Endothelial cell of umbilical vein (primary cell): ENCODE measurements around the gene C6orf136. TPM values are rescaled to one million over a fixed set of nuclear protein-coding genes. Genes with fewer than 3 reads are reported as not detected.

Source experiments
- BruUV-seq: library from RNA; stranded (reverse); fragments of 400-500 nt; replicated peaks from 2 replicates; lab custom pipeline; 2021; lab: Mats Ljungman, UMichigan
- CTCF ChIA-PET: fragments of 300-600, 350-600 bp; sonication (Branson Sonifier 250); formaldehyde crosslinking; loops from one replicate; lab custom pipeline; 2021; ENCODE audit warnings: antibody characterized with exemption, inconsistent platforms; lab: Charles Lee
- POLR2A ChIA-PET: fragments of 300-600, 350-600 bp; sonication (Branson Sonifier 250); formaldehyde crosslinking; loops from one replicate; lab custom pipeline; 2021; ENCODE audit warnings: antibody characterized with exemption, inconsistent platforms; lab: Charles Lee
- DNase-seq: peaks from one replicate; pipeline ENCODE4 v3.0.0-alpha.2; 2011; ENCODE audit warnings: low read depth, low spot score
- FAIRE-seq: peaks from 2 replicates; lab custom pipeline; 2011; peaks lifted over from hg19 to GRCh38; lab: Jason Lieb, UNC
- H2AFZ ChIP-seq: 2 replicates; pipeline ENCODE4 v1.6.0; 2012; ENCODE audit warnings: low read depth, low read length, control low read depth, inconsistent platforms
- H3K27ac ChIP-seq: 2 replicates; pipeline ENCODE4 v1.5.1; 2011; ENCODE audit warnings: low read depth, mild to moderate bottlenecking, control low read depth, low read length, moderate library complexity; ENCODE audit not compliant: insufficient read depth
- H3K27me3 ChIP-seq, 2 experiments: 2 replicates each; pipeline versions ENCODE4 v1.6.0 to v1.6.1; 2011; ENCODE audit warnings: low read length in 2 of 2, mixed read lengths in 1 of 2; ENCODE audit not compliant: control insufficient read depth in 2 of 2, insufficient read depth in 2 of 2
- H3K36me3 ChIP-seq, 2 experiments: 2 replicates in 1 of 2; 3 replicates in 1 of 2; pipeline ENCODE4 v1.5.1; 2011; ENCODE audit warnings: low read length in 2 of 2, mild to moderate bottlenecking in 1 of 2, moderate library complexity in 1 of 2; ENCODE audit not compliant: control insufficient read depth in 2 of 2, insufficient read depth in 2 of 2; ENCODE audit errors: extremely low read depth in 1 of 2
- H3K4me1 ChIP-seq: 3 replicates; pipeline ENCODE4 v1.5.1; 2011; ENCODE audit warnings: mild to moderate bottlenecking, low read length; ENCODE audit not compliant: control insufficient read depth, insufficient read depth; ENCODE audit errors: extremely low read depth
- H3K4me2 ChIP-seq: 2 replicates; pipeline ENCODE4 v1.6.1; 2011; ENCODE audit warnings: low read length, control low read depth, mixed read lengths; ENCODE audit not compliant: insufficient read depth
- H3K4me3 ChIP-seq, 3 experiments: fragments of 200-600 bp in 1 of 3; sonication (generic), shearing (Covaris generic) in 1 of 3; replicated peaks in 1 of 3; 2 replicates each; pipeline ENCODE4 v1.5.1; 2011 to 2016; ENCODE audit warnings: control low read depth in 3 of 3, low read length in 3 of 3, mild to moderate bottlenecking in 2 of 3, inconsistent platforms in 1 of 3, low read depth in 1 of 3, moderate library complexity in 1 of 3; ENCODE audit not compliant: insufficient read depth in 1 of 3
- H3K79me2 ChIP-seq: 2 replicates; pipeline ENCODE4 v1.6.0; 2012; ENCODE audit warnings: low read length, inconsistent platforms; ENCODE audit not compliant: control insufficient read depth, insufficient read depth
- H3K9ac ChIP-seq: replicated peaks from 2 replicates; pipeline ENCODE3; 2011; ENCODE audit warnings: low read length, control low read depth; ENCODE audit not compliant: insufficient read depth; ENCODE audit errors: extremely low read depth
- H3K9me1 ChIP-seq: replicated peaks from 3 replicates; pipeline ENCODE4 v1.6.0; 2011; ENCODE audit warnings: mild to moderate bottlenecking, low read length; ENCODE audit not compliant: control insufficient read depth, insufficient read depth; ENCODE audit errors: extremely low read depth
- H3K9me3 ChIP-seq: replicated peaks from 2 replicates; pipeline ENCODE4 v1.5.1; 2012; ENCODE audit warnings: low read length, inconsistent platforms; ENCODE audit not compliant: control insufficient read depth, insufficient read depth
- H4K20me1 ChIP-seq: replicated peaks from 2 replicates; pipeline ENCODE3; 2011; ENCODE audit warnings: mild to moderate bottlenecking, low read length; ENCODE audit not compliant: control insufficient read depth, insufficient read depth; ENCODE audit errors: extremely low read depth
- EZH2 ChIP-seq: IDR thresholded peaks from 2 replicates; pipeline ENCODE4 v1.6.1; 2012; ENCODE audit warnings: borderline replicate concordance, low read depth, mild to moderate bottlenecking, moderate library complexity, low read length, inconsistent platforms; ENCODE audit not compliant: severe bottlenecking
- FOS ChIP-seq: IDR thresholded peaks from 2 replicates; pipeline ENCODE4 v1.6.1; 2011; ENCODE audit warnings: mild to moderate bottlenecking, low read length, moderate library complexity, borderline replicate concordance; ENCODE audit not compliant: insufficient read depth
- JUN ChIP-seq: IDR thresholded peaks from 2 replicates; pipeline ENCODE4 v1.6.1; 2011; ENCODE audit warnings: borderline replicate concordance, low read depth; ENCODE audit not compliant: insufficient read length, insufficient read depth
- MYC ChIP-seq: IDR thresholded peaks from one replicate; pipeline ENCODE4 v1.6.1; 2011; ENCODE audit warnings: mild to moderate bottlenecking, low read depth, low read length
- POLR2A ChIP-seq: IDR thresholded peaks from 2 replicates; pipeline ENCODE4 v1.6.1; 2012; ENCODE audit warnings: low read depth, mild to moderate bottlenecking, control low read depth, low read length
- POLR2AphosphoS5 ChIP-seq: IDR thresholded peaks from 2 replicates; pipeline ENCODE4 v1.6.1; 2012; ENCODE audit warnings: low read depth, mild to moderate bottlenecking, control low read depth, low read length, moderate library complexity; ENCODE audit not compliant: insufficient read depth
- dilution Hi-C: fragments of 300-500 bp; cut with MboI; formaldehyde crosslinking; loops from one replicate; pipeline ENCODE4 v1.15.0; 2019; ENCODE audit warnings: low sequenced_read_pairs; ENCODE audit not compliant: extremely low pct_ligation_motif_present
- intact Hi-C: fragments of 100-400 bp; cut with micrococcal nuclease; formaldehyde crosslinking; loops from one replicate; pipeline ENCODE4 v1.10.0; 2022
- polyA plus RNA-seq, 4 experiments: library from polyadenylated mRNA; depleted of rRNA in 3 of 4; stranded (reverse) in 3 of 4; unstranded in 1 of 4; fragments of >200 nt; gene quantifications; 2 replicates each; pipeline versions ENCODE4 v1.2.1 to v1.2.3, GENCODE V29; 2011 to 2012; ENCODE audit warnings: missing spikeins in 1 of 4
- total RNA-seq: library from RNA; stranded (reverse); gene quantifications from 2 replicates; pipeline ENCODE4 v1.2.3, GENCODE V29; 2021
- TF ChIP-seq, protein P1 (sequence below): IDR thresholded peaks from 2 replicates; pipeline ENCODE4 v1.6.1; 2011; ENCODE audit not compliant: insufficient read depth, insufficient read length
- TF ChIP-seq, protein P2 (sequence below), 2 donors: IDR thresholded peaks; 1 replicate in 1 of 2; 2 replicates in 1 of 2; pipeline ENCODE4 v1.5.1; 2011; ENCODE audit warnings: low read length in 2 of 2, mild to moderate bottlenecking in 2 of 2, moderate library complexity in 2 of 2, control low read depth in 1 of 2, inconsistent platforms in 1 of 2, low read depth in 1 of 2; ENCODE audit not compliant: insufficient read depth in 1 of 2; ENCODE audit errors: extremely low read depth in 1 of 2

Gene C6orf136
- total and polyA plus RNA-seq, 2 donors (not counting 3 experiments of a cell fraction or from before 2014, with no cell fraction given) = 19.1 to 21.0 TPM

GRCh38 chr6:30687659-30688431 is 40.9 kb downstream of the C6orf136 start:
- Histone ChIP-seq H3K9me3 (no peaks in the 10 kb centered on the region), H3K27ac (peak overlapping the region; percentile 93), H3K9ac (peak overlapping the region; percentile 95), H3K36me3 (no peaks in the 10 kb centered on the region), H3K27me3 (no peaks in the 10 kb centered on the region), H3K4me2 (peak overlapping the region; percentile 73), H4K20me1 (no peaks in the 10 kb centered on the region), H3K79me2 (peaks cover 59% of the 10 kb centered on the region), H2AFZ (no peak overlapping the region), H3K4me3 (peak overlapping the region; percentile 46 to 81 (median 76)), H3K9me1 (no peaks in the 10 kb centered on the region), H3K4me1 (peaks cover 31% of the 10 kb centered on the region)
- no peak for DNase-seq
- TF ChIP-seq POLR2A (peak; percentile 17), EZH2 (no peak)
- intact Hi-C loops = loop anchor here (1.0 kb wide), 3 partner anchors 9 to 131 kb away; partner anchors contain the start of genes MDC1 and PRR3
- ChIA-PET POLR2A (interaction anchor here (1.7 to 1.8 kb wide), 2 partner anchors 9 to 29 kb away, joined by 7 to 9 read pairs; partner anchors contain the start of gene MDC1), CTCF (interaction anchor here (0.9 to 2.5 kb wide), 10 partner anchors 9 to 134 kb away, joined by 3 to 32 read pairs (median 6); partner anchors contain the start of genes DHX16 and MDC1)
- dilution Hi-C loops = no loop called here
- BruUV-seq = TSS peak; percentile 36
- FAIRE-seq = peak; percentile 26

- H3K9me3 ChIP-seq = no peaks in the 10 kb centered on the region
- no peak overlapping the region for H3K4me3 ChIP-seq
- FAIRE-seq (no peak), DNase-seq (no peak)
- peak overlapping the region; percentile 93 for H3K27ac ChIP-seq
- dilution Hi-C loops = no loop called here
- no peaks in the 10 kb centered on the region for H3K27me3 ChIP-seq
- H3K79me2 ChIP-seq = peaks cover 52% of the 10 kb centered on the region
- intact Hi-C loops = no loop called here
- no peak overlapping the region for H3K9ac ChIP-seq
- CTCF ChIA-PET = interaction anchor here (0.9 to 2.5 kb wide), 6 partner anchors 10 to 42 kb away, joined by 4 to 32 read pairs (median 8); partner anchors contain the start of genes DHX16 and MDC1
- H3K36me3 ChIP-seq = no peaks in the 10 kb centered on the region
- TF ChIP-seq MYC (no peak), EZH2 (no peak), POLR2A (peak; percentile 13), JUN (no peak), POLR2AphosphoS5 (no peak), FOS (no peak)
- TF ChIP-seq, protein P1, sequence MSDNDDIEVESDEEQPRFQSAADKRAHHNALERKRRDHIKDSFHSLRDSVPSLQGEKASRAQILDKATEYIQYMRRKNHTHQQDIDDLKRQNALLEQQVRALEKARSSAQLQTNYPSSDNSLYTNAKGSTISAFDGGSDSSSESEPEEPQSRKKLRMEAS = no peak
- TF ChIP-seq, protein P2, sequence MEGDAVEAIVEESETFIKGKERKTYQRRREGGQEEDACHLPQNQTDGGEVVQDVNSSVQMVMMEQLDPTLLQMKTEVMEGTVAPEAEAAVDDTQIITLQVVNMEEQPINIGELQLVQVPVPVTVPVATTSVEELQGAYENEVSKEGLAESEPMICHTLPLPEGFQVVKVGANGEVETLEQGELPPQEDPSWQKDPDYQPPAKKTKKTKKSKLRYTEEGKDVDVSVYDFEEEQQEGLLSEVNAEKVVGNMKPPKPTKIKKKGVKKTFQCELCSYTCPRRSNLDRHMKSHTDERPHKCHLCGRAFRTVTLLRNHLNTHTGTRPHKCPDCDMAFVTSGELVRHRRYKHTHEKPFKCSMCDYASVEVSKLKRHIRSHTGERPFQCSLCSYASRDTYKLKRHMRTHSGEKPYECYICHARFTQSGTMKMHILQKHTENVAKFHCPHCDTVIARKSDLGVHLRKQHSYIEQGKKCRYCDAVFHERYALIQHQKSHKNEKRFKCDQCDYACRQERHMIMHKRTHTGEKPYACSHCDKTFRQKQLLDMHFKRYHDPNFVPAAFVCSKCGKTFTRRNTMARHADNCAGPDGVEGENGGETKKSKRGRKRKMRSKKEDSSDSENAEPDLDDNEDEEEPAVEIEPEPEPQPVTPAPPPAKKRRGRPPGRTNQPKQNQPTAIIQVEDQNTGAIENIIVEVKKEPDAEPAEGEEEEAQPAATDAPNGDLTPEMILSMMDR (IDR thresholded peaks at IDR 0.05; ENCODE audit: extremely low read depth in 1 of 2, insufficient read depth in 1 of 2, low read depth in 1 of 2, low read length in 2 of 2) = no peak
- no peak overlapping the region for H2AFZ ChIP-seq
- no peaks in the 10 kb centered on the region for H4K20me1 ChIP-seq
- peaks cover 31% of the 10 kb centered on the region for H3K4me1 ChIP-seq
- H3K9me1 ChIP-seq = no peaks in the 10 kb centered on the region
- BruUV-seq = no TSS peak
- peak overlapping the region; percentile 73 for H3K4me2 ChIP-seq
- POLR2A ChIA-PET = interaction anchor here (1.7 to 1.8 kb wide), 2 partner anchors 9 to 29 kb away, joined by 7 to 9 read pairs; partner anchors contain the start of gene MDC1
Observed at GRCh38 chr6:30688569-30688968, 41.6 kb downstream of the C6orf136 start.
